ENCODE data around the gene UBL4A.

UBL4A gene

DNA sequence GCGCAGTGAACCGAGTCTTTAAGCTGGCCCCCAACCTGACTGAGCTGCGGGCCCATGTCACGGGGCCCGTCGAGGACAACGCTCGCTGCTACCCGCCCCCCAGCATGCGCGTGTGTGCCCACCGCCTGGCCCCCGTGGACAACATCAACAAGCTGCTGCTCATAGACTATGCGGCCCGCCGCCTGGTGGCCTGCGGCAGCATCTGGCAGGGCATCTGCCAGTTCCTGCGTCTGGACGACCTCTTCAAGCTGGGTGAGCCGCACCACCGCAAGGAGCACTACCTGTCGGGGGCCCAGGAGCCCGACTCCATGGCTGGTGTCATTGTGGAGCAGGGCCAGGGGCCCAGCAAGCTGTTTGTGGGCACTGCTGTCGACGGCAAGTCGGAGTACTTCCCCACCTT is 26.1 kb downstream of the UBL4A start:
- no peak for DNase-seq

DNA sequence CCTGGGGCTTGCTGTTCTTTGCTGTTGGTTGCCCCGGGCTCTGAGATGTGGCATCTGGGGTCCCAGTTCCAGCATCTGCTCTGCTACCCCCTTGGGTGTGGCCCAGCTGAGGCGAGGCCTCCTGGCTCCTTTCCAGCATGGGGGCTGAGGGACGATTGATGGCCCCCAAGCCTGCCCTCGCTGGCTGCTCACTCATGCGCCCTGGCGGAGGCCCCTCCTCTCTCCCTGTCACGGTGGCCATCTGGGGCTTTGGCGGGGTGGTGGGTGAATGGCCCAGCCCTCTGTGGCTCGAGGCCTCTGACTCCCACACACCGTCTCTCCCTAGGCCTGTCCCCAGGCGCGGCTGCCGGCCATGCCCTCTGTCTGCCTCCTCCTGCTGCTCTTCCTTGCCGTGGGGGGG is 26.6 kb downstream of the UBL4A start:
- DNase-seq: no peak

GRCh38 chrX:154458954-154459778 is 27.2 kb downstream of the UBL4A start:
- peak; percentile 9 for DNase-seq

GRCh38 chrX:154458116-154458953 is 28.1 kb downstream of the UBL4A start, which contains the start of gene PLXNA3:
Gene PLXNA3, plus strand, starts transcription at chrX:154458281. Its CDS starts 1,903 bp downstream, at chrX:154460184.
- DNase-seq: peak; percentile 18

DNA sequence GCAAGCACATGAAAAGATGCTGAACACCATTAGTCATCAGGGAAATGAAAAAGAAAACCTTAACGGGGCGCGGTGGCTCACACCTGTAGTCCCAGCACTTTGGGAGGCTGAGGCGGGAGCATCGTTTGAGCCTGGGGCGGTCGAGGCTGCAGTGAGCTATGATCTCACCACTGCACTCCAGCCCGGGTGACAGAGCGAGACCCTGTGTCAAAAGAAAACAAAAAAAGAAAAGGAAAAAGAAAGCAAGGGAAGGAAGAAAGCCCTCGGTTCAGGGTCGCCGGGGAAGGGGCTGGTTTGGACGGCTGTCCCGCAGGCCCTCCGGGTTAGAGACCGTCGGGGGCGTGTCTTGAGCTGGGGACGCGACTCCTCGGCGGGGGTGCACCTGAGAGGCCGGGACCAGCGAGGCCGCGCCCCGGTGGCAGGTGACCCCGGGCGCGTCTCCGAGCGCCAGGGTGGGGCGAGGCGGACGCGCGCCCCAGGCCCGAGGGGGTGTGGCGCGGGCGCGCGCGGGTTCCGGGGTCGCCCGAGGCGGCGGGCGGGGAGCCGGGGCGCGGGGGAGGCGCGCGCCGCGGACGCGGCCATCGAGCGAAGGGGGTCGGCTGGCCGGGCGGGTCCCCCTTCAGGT is 28.8 kb downstream of the UBL4A start:
- DNase-seq: peak; percentile 18

DNA sequence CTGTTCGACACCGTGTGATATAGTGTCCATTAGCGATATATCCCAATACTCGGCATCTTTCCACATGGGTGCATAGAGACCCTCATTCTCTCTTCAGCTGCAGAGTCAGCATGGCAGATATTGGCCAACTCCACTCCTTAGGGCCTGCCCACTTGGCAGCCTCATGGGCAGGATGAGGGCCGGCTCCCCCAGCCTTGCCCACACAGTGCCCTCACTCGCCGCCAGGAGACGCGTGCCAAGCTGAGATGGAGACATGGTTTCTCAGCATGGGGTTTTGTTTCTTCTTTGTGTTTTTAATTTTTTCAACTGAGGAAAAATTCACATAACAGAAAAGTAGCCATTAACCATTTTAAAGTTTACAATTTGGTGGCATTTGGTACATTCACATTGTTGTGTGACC is 33.6 kb downstream of the UBL4A start:
- DNase-seq: peak; percentile 23

- DNase-seq: no peak
These were observed 36.1 kb downstream of the UBL4A start for GRCh38 chrX:154450312-154450711.

GRCh38 chrX:154449618-154450017 is 36.8 kb downstream of the UBL4A start:
- no peak for DNase-seq

GRCh38 chrX:154448484-154448883 is 37.9 kb downstream of the UBL4A start:
- no peak for DNase-seq

- DNase-seq: no peak
These were observed 40.0 kb downstream of the UBL4A start for GRCh38 chrX:154446430-154446829.

- DNase-seq: no peak
These were observed 40.6 kb downstream of the UBL4A start for GRCh38 chrX:154445776-154446175.

DNA sequence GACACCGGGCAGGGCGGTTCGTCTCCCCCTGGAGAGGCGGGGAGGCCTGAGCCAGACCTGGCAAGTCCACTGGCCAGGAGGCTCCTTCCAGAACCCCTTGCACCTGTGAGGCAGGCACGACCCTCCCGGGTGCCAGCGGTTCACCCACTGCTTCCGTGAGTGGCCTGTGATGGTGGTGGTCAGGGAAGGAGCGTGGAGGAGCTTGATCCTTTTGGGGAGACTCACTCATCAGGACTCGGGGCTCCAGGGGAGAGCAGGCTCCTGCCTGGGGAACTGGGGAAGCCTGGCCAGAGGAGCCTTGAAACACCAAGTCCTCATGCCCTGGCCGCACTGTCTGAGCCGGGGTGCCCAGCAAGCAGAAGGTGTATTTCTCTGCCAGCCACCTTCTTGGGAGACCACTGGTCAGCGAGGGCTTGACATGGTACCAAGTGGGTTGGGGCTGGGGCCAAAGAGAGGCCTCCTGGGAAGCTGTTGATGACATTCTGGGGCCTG is 41.6 kb downstream of the UBL4A start:
- DNase-seq: no peak

DNA sequence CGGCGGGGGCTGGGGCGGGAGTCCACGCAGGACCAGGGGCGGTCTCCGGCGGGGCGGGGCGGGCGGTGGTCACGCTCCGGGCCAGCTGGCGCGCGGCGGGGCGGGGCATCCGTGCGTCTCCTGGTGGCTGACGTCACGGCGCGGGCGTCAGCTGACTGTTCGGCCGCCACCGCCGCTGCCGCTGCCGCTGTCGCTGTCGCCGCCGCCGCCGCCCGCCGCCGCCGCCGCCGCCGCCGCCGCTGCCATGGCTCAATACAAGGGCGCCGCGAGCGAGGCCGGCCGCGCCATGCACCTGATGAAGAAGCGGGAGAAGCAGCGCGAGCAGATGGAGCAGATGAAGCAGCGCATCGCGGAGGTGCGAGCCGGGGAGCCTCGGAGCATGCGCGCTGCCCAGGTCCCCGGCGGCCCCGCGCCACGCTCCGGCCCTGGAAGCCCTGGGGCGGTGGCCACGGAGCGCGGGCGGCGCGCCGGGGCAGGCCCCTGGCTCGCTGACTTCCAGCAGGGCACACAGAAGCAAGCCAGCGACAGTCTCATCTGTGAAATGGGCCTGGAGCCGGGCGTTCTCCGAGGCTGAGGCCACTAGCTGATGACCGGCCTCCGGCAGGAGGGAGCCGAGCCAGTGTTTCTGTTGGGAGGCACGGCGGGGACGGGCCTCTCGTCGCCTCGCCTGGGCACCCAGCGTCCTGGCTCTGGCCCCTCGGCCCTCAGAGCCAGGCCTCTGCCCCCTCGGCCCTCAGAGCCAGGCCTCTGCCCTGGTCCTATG is 42.2 kb downstream of the UBL4A start, which contains the start of gene FAM50A:
Gene FAM50A (plus strand): TSS at position 150 of the 763 bp plus-strand sequence. CDS start 95 bp downstream, at position 245.
- DNase-seq: peak; percentile 58

DNA sequence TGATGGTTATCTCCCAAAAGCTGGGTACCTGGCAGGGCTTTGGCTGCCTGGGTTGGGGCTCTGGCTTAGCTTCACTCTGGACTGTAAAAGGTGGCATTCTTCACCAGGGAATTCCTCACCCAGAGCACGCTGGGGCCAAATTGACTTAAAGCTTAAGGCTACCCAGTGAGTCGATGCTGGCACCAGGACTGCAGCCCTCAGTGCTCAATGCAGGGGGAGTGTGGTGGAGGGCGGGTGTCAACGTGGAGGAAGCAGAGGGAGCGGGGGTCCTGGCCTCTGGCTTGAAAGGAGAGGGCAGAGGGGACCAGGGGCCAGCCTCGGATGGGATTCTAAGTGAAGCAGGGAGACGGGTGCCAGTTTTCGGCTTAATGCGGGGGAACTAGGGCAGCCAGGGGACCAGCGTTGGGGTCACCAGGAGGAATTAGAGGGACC is 42.9 kb downstream of the UBL4A start:
- no peak for DNase-seq

DNA sequence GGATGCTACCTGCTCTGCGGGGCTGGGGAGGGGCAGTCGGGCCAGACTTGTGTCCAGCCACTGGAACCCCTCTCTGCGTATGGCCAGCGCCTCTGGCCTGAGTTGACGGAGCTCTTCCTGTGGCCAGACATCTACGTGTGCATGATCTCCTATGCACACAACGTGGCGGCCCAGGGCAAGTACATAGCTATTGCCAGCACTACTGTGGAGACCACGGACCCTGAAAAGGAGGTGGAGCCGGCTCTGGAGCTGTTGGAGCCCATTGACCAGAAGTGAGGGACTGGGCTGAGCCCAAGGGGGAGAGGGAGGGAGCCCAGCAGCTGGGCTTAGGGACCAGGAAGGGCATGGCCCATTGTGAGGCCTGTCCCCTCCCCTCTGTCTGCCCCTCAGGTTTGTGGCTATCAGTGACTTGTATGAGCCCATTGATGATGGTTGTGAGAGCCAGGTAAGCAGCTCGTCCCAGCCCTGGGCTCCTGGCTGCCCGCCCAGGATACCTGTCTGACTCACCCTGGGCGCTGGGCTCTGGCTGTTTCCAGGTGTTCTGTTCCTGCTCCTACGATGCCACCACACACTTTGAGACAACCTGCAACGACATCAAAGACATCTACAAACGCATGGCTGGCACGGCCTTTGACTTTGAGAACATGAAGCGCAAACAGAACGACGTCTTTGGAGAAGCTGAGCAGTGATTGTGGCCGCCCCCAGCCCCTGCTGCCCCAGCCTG is 44.3 kb downstream of the UBL4A start:
- DNase-seq: no peak

GRCh38 chrX:154441564-154441963 is 44.9 kb downstream of the UBL4A start:
- no peak for DNase-seq

DNA sequence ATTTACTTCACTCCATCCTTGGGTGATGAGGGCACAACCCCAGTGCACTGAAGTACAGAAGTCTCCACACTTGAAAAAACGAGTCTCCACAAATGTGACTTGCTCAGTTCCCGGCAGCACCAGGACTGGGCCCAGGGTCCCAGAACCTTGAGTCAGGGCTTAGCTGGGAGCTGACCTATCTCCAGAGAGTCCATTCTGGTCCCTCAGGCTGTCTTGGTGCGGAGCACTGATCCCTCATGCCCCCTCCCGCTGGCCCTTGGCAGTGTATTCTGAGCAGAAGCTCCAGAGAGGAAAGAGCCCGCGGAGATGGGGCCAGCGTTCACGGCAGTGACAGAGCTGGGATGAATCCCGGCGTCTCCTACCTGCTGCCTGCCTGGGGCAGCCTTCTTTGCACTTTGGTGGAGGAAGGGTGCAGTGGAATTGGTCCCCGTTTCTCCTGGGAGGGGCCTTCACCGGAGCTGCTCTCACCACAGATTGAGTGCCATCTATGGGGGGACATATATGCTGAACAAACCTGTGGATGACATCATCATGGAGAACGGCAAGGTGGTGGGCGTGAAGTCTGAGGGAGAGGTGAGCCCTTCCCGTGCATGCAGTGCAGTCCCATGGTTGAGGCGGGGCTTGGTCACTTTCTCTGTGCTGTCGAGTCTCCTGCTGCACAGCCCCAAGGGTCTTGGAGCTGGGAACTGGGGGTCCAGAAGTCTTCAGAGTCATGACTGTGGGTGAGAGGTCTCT is 45.6 kb downstream of the UBL4A start:
- no peak for DNase-seq

GRCh38 chrX:154439841-154440240 is 46.6 kb downstream of the UBL4A start:
- no peak for DNase-seq

DNA sequence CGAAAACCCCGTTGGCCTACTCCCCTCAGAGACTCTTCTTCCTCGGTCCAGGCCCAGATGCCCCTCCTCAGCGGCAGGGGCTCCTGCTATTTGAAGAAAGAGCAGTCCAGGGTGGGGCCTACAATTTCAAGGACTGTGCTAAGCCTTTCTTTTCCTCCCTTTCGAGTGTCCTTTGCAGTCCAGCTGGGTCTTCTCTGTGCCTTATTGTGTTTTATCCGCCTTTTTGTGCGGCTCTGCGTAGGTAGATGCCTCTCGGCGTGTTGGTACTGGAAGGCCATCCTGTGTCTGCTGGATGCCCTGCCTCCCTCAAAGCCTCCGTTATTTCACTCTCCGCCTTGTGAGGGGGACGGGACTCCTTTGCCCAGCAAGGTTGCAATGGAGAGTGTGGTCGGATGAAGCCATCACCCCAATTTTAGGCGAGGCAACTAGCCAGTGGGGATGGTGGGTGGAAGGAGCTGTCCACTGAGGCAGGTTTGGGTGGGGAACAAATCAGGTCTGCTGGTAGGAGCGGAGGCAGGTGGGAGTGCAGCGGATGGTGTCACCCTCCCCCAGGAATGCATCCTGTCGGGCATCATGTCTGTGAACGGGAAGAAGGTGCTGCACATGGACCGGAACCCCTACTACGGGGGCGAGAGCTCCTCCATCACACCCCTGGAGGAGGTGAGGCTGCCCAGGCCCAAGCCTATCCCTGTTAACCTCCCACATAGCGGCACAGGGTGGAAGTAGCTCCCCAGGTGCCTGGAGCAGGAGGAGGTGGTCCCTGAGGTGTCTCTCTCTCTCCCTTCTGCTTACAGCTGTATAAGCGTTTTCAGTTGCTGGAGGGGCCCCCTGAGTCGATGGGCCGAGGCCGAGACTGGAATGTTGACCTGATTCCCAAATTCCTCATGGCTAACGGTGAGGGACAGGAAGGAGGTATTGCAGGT is 48.2 kb downstream of the UBL4A start:
- no peak for DNase-seq
